Measurements from ENCODE around the gene EFR3B.

- TF ChIP-seq, protein P1, sequence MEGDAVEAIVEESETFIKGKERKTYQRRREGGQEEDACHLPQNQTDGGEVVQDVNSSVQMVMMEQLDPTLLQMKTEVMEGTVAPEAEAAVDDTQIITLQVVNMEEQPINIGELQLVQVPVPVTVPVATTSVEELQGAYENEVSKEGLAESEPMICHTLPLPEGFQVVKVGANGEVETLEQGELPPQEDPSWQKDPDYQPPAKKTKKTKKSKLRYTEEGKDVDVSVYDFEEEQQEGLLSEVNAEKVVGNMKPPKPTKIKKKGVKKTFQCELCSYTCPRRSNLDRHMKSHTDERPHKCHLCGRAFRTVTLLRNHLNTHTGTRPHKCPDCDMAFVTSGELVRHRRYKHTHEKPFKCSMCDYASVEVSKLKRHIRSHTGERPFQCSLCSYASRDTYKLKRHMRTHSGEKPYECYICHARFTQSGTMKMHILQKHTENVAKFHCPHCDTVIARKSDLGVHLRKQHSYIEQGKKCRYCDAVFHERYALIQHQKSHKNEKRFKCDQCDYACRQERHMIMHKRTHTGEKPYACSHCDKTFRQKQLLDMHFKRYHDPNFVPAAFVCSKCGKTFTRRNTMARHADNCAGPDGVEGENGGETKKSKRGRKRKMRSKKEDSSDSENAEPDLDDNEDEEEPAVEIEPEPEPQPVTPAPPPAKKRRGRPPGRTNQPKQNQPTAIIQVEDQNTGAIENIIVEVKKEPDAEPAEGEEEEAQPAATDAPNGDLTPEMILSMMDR (IDR thresholded peaks at IDR 0.05): no peak
- TF ChIP-seq POLR2AphosphoS5 (IDR thresholded peaks at IDR 0.05; ENCODE audit: insufficient read depth in 1 of 2, low read depth in 1 of 2): no peak
- no peak for TF ChIP-seq POLR2A (IDR thresholded peaks at IDR 0.05)
These were observed 155.7 kb downstream of the EFR3B start for GRCh38 chr2:25197336-25198208.
